ENCODE data around the gene RECQL.

The RECQL gene, protein sequence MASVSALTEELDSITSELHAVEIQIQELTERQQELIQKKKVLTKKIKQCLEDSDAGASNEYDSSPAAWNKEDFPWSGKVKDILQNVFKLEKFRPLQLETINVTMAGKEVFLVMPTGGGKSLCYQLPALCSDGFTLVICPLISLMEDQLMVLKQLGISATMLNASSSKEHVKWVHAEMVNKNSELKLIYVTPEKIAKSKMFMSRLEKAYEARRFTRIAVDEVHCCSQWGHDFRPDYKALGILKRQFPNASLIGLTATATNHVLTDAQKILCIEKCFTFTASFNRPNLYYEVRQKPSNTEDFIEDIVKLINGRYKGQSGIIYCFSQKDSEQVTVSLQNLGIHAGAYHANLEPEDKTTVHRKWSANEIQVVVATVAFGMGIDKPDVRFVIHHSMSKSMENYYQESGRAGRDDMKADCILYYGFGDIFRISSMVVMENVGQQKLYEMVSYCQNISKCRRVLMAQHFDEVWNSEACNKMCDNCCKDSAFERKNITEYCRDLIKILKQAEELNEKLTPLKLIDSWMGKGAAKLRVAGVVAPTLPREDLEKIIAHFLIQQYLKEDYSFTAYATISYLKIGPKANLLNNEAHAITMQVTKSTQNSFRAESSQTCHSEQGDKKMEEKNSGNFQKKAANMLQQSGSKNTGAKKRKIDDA

DNA sequence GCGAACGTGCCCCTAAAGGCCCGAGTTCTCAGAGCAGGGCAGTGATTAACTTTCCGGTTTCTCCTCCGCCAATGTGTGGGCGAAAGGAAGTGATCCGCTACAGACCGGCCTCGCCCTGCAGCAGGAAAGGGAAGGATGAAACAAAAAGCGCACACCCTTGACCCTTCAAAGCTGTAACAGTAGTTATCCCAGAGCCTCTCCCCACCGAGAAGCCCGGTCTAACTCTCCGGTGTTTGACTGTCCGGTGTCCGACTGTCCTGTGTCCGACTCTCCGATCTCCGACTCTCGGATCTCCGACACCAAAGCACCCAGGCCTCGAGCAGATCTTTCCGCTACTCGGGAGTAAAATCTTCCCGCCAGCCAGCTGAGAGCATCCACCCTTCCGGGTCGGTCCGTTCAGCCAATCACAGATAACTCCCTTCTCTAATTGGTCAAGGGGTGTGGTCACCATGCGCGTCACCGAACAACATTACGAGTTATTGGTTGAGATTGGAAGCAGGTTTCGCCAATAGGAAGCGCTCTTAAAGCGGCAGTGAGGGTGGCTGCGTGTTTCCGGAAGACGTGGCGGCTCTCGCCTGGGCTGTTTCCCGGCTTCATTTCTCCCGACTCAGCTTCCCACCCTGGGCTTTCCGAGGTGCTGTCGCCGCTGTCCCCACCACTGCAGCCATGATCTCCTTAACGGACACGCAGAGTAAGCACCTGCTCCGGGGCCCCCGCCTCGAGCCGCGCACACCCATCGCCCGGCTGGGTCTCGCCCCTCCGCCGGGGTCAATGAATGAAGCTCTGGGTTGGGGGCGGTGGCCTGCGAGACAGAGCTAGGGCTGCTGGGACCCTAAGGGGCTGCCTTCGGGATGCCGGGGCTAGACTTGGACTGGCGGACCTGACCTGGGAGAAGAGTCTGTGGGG, at the start of gene RECQL, which contains the start of gene GOLT1B:
Gene RECQL, minus strand, starts transcription at position 378 of the 906 bp plus-strand sequence. CDS start 2,065 bp downstream, outside the sequence.
Gene GOLT1B, plus strand, starts transcription at position 532 of the 906 bp plus-strand sequence. Its CDS starts 135 bp downstream, at position 667.
- peak; percentile 99 for DNase-seq

DNA sequence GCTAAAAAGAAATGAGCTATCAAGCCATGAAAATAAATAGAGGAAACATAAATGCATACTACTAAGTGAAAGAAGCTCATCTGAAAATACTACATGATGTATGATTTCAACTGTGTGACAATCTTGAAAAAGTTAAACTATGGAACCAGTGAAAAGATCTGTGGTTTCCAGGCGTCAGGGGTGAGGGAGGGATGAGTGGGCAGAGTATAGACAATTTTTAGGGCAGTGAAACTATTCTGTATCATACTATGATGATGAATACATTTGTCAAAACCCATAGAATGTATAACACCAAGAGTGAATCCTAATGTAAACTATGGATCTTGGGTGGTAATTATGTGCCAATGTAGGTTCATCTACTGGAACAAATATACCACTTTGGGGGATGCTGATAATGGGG, 46.0 kb upstream of the RECQL start:
- DNase-seq, result no peak

DNA sequence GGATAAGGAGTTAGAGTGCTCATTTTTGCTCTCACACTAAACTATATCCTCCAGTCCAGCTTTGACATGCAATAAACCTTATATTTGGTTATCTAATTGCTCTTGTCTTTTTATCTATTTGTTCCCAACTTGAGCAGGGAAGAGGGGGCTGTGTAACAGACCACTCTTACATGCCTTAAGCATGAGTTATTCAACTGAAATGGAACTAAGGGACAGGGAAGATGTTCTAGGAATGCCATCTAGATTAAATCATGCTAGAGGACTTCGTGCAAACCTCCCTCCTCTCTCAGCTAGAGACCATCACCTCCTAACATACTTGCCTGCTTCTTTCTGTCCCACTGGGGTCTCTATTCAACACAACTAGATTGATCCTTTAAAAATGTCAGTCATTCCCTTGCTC, 45.3 kb upstream of the RECQL start:
- no peak for DNase-seq

DNA sequence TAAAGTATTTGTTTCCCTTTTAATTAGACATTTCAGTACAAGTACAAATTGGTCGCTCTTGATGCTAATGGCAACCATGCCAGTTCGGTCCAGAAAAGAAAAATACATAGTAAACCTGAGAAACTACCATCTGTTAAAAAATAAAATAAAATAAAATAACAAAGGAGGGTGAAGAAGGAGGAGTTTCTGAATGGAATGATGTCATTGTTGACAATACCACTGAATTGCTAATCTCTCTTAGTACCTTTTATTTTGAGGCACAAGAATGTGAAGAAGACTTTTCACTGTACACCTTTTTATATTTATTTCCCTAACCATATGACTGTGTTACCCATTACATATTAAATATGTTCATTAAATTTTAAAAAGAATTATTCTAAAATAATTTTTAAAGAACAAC, 44.1 kb upstream of the RECQL start:
- DNase-seq, result no peak

DNA sequence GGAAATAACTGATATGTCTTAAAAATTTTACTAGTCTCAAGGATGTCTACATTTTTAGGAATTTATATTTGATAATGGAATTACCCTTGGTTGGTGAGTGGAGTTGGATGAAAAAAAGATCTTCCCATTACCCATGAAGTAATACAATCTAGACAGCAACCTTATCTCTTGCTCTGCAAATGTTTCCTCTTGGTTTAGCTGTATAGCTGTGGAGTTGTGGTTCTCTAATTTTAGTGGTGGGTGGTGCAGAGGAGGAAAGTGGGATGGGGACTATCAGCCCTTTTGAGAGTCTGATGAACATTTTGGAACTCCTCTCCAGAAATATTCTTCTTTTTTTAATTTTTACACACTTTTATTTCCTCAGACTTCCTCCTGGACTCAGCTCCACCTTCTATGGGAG, 41.7 kb upstream of the RECQL start:
- no peak for DNase-seq

DNA sequence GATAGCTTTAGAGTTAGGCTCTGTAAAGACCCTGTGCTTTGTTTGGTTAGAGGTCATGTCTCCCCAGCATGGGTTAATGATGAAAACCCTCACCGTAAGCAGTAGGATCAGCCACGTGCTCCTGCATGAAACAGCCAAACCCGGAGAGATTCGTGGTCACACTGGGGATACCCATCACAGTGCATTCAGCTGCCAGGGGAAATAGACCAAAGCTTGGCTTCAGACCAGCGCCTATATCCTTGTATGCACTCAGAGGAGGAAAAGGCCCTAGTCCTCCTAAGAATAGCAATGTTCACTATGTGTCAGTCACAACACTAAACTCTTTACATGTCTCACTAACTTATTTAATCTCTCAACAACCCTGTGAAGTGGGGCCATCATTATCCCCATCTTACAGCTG, 41.0 kb upstream of the RECQL start:
- no peak for DNase-seq

DNA sequence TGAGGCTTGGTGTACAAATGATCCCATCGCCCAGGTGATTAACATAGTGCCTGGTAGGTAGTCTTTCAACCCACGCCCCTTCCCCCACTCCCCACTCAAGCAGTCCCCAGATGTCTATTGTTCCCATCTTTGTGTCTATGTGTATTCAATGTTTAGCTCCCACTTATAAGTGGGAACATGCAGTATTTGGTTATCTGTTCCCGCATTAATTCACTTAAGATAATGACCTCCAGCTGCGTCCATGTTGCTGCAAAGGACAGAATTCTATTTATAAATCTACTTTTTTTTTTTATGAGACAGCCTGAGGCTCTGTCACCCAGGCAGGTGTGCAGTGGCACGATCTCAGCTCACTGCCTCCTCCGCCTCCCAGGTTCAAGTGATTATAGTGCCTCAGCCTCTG, 40.3 kb upstream of the RECQL start:
- DNase-seq, result peak; percentile 90

DNA sequence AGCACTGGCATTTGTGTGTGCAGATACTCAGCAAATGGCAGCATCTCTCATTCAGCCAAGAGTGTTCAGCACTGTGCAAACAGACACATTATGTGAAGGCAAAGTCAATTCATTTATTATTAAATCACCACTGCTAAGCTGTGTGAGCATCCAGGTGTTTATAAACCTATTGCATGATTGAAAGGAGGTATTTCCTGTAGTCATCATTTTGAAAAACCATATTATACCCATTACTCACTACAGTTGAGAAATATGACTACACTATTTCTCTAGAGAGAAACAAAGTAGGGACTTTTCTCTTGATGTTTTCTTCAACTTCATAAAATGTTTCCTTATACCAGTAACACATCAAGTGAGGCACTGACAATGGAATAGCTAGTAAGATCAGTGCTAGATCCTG, 38.4 kb upstream of the RECQL start:
- DNase-seq, result peak; percentile 48

DNA sequence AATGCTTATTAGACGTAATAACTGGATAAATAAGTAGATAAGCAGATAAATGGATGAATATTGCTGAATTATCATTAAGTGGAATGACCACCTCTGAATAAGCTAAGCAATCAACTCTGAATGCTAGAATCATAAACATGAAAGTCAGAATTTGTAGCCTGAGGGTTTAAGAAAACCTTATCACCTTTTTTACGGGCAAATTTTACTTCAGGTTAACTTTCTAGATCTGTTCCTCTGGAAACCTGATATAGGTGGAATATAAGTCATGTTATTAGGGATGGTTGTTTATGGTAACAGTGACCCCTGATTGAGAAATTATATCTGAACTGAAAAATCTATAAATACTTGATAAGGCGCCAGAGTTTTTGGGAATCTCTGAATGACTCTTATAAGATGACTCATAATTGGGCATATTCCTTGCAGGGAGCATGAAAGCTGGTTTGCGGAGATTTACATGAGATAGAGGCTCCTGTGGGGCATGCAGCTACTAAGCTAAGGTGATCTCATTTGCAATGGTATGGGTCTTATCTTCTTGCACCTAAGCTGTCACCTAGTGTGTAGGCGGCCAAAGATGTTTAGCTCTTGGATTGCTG, 36.7 kb upstream of the RECQL start:
- no peak for DNase-seq

DNA sequence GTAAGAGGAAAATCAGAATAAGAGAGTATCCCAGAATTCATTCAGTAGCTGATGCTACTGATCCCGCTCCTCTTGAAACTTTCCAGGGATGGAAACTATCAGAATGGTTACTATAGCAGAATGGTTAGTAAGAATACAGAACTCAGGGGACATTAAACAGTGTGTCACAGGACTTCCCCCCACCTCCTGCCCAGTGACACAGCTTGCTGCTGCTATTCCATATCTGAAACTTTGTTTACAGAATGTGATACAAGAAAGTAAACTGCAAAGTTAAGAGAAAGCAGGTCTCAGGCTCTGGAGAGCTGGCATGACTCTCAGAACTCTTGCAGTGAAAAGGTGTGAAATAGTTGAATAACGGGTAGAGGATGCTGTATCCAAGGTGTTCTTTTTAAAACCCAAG, 28.0 kb upstream of the RECQL start:
- no peak for DNase-seq

DNA sequence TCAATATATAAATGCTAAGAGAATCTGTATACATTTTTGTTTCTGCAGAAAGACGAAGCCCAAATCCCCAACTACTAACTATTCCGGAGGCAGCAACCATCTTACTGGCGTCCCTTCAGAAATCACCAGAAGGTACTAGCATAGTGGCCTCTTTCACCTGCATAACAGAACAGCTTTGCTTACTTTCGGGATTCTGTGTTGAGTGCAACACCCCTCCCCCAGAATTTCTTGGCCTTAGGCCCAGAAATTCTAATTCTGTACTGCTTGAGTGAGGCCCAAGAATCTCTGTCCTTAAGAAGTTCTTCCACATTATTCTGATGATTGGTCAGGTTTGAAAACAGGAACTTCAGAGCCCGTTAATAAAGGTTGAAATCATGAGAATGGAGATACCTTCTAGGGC, 27.5 kb upstream of the RECQL start:
- DNase-seq, result no peak

DNA sequence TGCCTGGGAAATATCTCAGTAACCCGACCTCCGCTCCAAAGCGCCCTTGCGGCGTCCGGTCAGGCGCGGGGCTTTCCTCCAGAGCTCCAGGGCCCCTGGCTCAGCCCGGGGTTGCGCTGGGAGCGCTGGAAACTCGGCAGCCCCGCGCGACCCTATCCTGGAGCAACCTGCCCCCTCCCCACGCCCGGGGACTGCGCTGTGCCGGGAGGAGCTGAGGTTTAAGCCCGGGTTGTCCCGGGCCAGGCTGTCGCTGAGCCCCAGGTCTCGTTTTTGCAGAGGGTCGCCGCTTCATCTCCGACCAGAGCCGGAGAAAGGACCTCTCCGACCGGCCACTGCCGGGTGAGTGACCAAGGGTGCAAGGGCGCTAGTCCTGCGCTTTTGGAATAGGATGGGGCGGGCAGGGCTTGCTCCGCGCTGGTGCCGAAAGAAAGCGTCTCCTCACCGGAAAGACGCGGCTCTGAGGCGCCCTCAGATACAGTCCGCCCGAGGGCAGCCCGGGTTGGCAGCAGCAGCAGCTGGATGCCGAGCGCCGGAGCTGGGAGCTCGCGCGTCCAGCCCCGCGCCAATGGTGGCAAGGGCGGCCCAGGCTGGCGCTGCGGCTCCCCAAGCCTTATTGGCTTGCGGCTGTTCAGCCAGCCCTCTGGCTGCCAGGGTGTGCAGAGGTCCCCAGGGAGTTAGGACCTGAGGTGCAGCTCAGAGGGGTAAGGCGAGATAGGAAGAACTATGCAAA, 26.2 kb upstream of the RECQL start:
- DNase-seq, result peak; percentile 90

DNA sequence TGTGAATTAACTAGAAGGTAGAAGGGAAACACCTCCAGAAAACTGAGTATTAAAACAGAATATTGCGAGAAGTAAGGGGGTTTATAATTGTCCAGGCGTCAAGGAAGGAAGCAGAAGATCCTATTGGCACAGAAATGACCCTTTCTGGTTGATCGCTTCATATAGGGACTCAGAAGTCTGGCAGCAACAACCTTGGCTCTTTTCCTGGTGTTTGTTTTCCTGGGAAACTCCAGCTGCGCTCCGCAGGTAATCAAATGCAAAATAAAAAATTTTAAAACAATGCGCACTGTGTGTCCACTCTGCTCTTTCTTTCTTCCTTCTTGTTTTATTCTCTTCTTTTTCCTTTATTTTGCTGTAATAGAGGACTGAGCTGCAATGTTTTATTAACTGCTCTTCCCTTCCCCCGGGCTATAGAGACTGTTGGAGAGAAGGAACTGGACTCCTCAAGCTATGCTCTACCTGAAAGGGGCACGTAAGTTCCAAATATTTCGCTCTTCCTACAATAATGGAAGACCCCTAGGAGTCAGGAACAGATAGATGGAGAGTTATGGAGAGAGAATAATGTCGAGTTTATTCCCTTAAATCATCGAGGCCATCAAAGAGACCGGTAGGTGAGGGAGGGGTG, 25.4 kb upstream of the RECQL start:
- peak; percentile 62 for DNase-seq

DNA sequence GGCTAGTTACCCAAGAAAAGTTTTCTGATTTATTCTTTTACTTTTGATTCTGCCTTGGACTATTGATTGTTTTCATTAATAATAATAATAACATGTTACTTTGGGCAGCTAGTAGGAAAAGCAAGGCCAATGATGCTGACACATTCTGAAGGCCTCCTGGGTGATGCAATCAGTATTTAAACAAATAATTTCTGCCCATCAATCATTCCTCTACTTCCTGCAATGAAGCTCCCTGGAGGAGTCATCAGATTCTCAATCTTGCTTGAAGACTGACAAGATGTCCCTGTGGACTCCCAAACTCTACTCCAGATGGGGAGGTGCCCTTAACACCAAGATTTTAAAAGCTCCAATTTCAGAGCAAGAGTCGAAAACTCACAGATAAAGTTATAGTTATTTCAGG, 24.6 kb upstream of the RECQL start, which contains the start of gene SPX:
Gene SPX, plus strand, starts transcription at position 244 of the 400 bp plus-strand sequence. CDS start 177 bp downstream, outside the sequence.
- DNase-seq, result no peak

DNA sequence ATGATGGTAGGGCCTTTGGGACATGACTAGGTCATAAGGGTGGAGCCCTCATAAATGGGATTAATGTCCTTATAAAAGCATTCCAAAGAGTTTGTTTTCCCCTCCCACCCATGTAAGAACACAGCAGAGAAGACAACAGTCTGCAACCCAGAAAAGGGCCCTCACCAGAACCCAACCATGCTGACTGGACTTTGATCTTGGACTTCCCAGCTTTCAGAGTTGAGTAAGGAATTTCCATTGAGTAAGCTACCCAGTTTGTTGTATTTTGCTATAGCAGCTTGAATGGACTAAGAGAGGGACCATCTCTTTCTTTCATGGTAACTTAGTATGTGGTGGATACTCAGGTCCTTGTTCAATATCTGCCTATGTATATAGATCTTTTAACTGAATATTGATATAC, 21.7 kb upstream of the RECQL start:
- no peak for DNase-seq

DNA sequence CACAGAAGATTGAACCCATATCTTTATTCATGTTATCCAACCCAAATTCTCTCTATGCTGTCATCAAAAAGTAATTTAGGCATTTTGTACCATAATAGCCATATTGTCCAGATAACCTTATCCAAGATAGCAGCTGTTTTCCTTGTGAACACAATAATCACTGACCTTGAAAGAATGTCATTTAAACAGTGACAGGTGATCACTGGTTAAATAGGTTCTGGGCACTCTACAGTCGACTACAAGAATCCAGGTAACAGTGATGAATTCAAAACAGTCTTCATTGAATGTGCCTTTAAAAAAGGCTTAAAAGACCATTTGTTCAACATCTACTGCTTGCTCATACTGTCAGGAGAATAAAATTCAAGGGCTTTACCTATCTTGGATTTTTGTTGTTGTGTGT, 20.1 kb upstream of the RECQL start:
- no peak for DNase-seq

DNA sequence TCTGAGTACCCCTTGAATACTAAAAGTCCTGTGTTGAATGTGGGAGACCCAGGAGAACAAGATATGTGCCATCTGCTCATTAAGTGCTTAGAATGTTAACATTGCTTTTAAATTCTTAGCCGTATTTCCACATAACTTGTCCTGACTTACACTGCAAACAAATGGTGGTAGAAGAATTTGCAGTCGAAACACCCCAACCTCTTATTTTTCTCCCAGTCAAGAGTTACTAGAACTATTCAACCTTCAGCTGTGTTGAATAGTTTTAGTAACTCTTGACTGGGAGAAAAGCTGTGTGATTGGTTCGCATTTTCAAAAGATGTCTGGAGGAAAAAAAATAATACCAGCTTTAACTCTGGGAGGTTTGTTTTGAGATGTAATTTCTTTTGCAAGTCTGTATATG, 17.0 kb upstream of the RECQL start:
- no peak for DNase-seq

DNA sequence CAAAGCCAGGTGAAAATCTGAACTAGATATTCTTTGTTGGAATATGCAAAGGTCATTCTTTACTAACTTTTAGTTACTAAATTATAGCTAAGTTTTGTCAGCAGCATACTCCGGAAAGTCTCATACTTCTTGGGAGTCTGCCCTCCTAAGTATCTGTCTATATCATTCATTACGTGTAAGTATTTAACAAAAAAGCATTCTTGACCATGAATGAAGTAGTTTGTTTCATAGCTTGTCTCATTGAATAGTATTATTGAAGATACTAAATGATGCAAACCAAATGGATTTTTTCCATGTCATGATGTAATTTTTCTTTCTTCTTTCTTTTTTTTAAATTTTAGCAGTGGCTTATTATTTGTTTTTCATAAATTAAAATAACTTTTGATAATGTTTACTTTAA, 14.8 kb upstream of the RECQL start:
- no peak for DNase-seq

DNA sequence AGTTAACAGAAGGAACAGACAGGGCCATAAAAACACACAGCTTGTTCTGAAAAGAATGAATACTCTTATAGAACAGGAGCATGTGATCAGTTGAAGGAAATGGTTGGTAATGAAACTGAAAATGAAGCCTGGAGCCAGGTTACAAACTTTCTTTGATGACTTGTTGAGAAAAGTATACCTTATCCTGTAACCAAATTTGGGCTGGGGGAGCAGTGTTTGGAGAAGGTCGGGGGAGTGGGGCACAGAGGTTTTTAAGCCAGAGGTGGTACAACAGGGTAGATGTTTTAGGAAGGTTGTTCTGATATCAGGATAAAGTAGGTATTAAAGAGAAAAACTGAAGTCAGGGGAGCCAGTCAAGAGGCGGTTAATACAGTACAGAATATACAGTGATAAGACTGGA, 8.3 kb upstream of the RECQL start:
- no peak for DNase-seq

DNA sequence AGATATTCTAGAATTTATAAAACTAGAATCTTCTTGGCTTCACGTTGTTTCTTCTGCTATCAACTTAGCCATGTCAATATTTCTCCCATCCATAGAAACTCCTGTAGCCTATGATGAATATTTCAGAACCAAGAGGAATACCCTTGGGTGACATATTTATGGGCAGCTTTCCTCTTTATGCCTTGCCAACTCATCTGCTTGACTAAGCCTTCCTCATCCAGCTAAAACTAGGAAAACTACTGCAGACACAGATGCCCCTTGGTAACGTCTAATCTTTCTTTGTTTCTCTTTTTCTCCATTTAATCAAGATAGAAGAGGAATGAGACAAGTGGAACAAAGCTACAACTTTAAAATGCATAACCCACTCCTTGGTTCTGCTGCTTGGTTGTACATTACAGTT, 6.4 kb upstream of the RECQL start:
- no peak for DNase-seq

DNA sequence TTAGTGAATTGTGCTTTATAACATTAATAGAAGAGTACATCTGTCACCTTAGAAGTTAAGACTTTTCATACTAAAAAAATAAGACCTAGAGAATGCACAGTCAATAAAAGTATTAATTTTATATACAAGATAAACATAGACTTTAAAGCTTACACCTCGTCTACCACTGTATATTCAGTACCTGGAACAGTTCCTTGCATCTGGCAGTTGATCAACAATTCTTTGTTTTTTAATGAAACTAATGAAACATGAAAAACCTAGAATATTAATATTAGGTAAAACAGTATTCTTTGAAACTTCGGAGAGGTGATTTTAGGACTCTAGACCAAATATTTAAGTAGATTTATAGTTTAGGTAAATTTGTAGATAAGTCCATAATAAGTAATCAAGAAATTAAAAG, 4.5 kb upstream of the RECQL start:
- DNase-seq, result no peak

DNA sequence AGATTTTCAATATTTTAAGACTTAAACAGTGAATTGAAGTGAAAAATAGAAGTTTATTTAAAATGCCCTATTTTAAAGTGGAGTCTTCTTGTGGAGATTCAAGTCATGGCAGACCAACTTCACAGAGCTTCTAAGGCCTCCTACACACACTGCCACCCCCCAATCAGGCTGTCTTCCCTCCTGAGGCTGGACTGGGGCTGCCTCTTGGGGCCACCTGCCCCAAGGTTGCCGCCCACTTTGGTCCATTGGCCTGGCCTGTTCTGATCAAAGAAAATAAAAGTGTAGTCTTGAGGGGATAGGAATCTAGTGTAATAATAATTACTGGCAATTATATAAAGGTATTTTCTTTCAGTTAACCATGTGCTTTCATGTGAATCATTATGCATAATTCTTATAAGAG, 1.4 kb upstream of the RECQL start:
- DNase-seq, result no peak
